Activated CD4-positive, alpha-beta T cell treated with anti-CD3 and anti-CD28 coated beads for 36 hours (primary cell): ENCODE results near the gene TIMM9. TPM values are rescaled to one million over a fixed set of nuclear protein-coding genes. Genes with fewer than 3 reads are reported as not detected.

Experiments
- ATAC-seq: fragments of 200-7000 bp; cut with Tn5 transposase; one replicate; pipeline ENCODE4 v1.10.0; 2021; ENCODE audit warnings: mild to moderate bottlenecking, moderate library complexity
- CTCF ChIA-PET: fragments of 350-600 bp; sonication (Branson Sonifier 250); formaldehyde crosslinking; loops from one replicate; lab custom pipeline; 2021; ENCODE audit warnings: antibody characterized with exemption; lab: Charles Lee
- POLR2A ChIA-PET: fragments of 350-600 bp; sonication (Branson Sonifier 250); formaldehyde crosslinking; loops from one replicate; lab custom pipeline; 2021; ENCODE audit warnings: antibody characterized with exemption, inconsistent platforms; lab: Charles Lee
- DNase-seq: peaks from one replicate; pipeline ENCODE4 v3.0.0-alpha.2; 2020
- H3K27ac Mint-ChIP-seq: one replicate; pipeline ENCODE4 v1.8.0; 2021; ENCODE audit warnings: mixed read lengths
- H3K27me3 Mint-ChIP-seq: one replicate; pipeline ENCODE4 v1.8.0; 2021; ENCODE audit warnings: mixed read lengths
- H3K36me3 Mint-ChIP-seq: one replicate; pipeline ENCODE4 v1.8.0; 2021; ENCODE audit warnings: low read depth, mixed read lengths
- H3K4me1 Mint-ChIP-seq: one replicate; pipeline ENCODE4 v1.8.0; 2021; ENCODE audit warnings: mixed read lengths
- H3K4me3 Mint-ChIP-seq: one replicate; pipeline ENCODE4 v1.8.0; 2021; ENCODE audit warnings: mild to moderate bottlenecking, moderate library complexity, mixed read lengths
- H3K9me3 Mint-ChIP-seq: one replicate; pipeline ENCODE4 v1.8.0; 2021; ENCODE audit warnings: low read depth, mixed read lengths
- intact Hi-C, 2 experiments: fragments of 100-400 bp; cut with DNase I in 1 of 2; cut with micrococcal nuclease in 1 of 2; formaldehyde crosslinking; loops; one replicate each; pipeline versions ENCODE4 v1.14.2 to v1.15.1; 2022 to 2024; cut with DNase I, micrococcal nuclease
- total RNA-seq, 2 experiments: library from RNA; stranded (reverse); gene quantifications; one replicate each; pipeline ENCODE4 v1.2.3, GENCODE V29; 2021

The TIMM9 gene, protein sequence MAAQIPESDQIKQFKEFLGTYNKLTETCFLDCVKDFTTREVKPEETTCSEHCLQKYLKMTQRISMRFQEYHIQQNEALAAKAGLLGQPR
- 100 to 1,000 TPM in 1 of 2 experiments, 10 to 100 TPM in 1; 72.6 to 109 TPM for total RNA-seq

DNA sequence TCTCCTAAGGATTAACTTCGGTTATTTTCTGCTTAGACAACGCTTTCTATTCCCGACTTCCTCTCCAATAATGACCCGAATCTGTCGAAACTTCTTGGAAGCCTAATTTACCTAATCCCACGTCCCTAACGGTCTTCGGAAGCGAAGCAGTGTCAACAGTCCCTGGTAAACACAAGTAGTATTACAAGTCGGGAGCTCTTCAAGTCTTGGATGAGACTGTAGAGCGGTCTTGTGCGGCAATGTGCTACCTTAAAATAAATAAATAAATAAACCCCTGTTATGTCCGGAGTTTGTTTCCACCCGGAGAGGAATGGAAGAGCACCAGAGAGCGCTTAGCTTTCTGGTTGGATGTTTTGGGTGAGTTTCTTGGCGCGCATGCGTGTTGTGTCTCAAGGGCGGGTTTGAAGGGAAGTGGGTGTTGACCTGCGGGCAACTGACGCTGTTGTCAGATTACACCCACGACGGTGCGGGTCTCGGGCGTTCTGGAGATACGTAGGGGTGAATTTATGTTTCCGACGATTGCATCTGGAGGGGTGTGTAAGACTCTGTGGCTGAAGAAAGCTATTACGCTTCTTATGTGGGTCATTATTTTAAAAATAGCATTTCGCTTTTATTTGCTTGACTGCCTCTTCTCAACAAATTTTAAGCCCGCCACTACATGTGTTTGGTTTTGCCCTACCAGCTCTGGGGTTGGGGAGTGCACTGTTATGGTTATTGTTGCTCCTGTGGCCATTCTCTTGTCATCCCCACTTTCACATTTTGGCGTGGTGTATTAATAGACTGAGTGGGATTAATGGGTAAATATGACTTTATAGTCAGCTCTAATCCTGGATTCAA lies at the start of gene TIMM9, which contains the start of gene KIAA0586:
Gene TIMM9 (minus strand): TSS at position 251 of the 837 bp plus-strand sequence. CDS start 15,586 bp downstream, outside the sequence.
Gene KIAA0586 (plus strand): TSS at position 439 of the 837 bp plus-strand sequence. CDS start 546 bp downstream, outside the sequence.
- DNase-seq (peak; percentile 98), ATAC-seq (peak; percentile 77)
- ChIA-PET POLR2A (interaction anchor here (0.5 to 2.3 kb wide), 6 partner anchors 129 to 1057 kb away, joined by 3 to 26 read pairs (median 4); partner anchors contain the start of genes ARID4A, JKAMP, L3HYPDH and PSMA3), CTCF (interaction anchor here (0.6 to 2.2 kb wide), 5 partner anchors 10 to 188 kb away, joined by 3 to 10 read pairs (median 4); partner anchors contain the start of genes ARID4A and TOMM20L)
- Mint-ChIP-seq H3K4me1 (peaks cover 45% of the 10 kb centered on the region), H3K36me3 (peaks cover 22% of the 10 kb centered on the region), H3K9me3 (no peaks in the 10 kb centered on the region), H3K4me3 (peak within 1 kb of the TSS; percentile 97), H3K27me3 (no peaks in the 10 kb centered on the region), H3K27ac (peak within 1 kb of the TSS; percentile 99)
- intact Hi-C loops, result loop anchor here (1.0 to 10.0 kb wide), 12 partner anchors 31 to 1821 kb away; partner anchors contain the start of genes ARID4A (in 2 of the 2), DAAM1 (in 2 of the 2), PSMA3 (in 2 of the 2) and ACTR10 (in 1 of the 2)

DNA sequence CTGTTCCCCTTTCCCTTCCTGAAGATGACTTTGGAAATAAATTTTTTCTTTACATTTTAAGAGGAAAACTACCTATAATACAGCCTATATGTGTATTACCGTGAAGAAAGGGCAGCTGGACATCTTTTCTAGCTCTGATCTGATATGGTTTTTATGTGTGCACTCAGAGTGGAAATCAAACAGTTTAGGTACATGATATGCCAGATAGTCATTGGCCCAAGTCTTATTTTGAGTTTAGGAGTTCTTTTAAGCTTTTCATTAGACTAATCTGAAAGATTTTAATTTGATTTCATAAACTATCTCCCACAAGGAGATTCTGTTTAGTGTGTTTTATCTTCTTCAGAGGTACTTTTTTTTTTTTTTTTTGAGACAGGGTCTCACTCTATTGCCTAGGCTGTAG lies 49.0 kb upstream of the TIMM9 start:
- ATAC-seq, result no peak
- Mint-ChIP-seq H3K27ac (no peak overlapping the region), H3K4me3 (no peak overlapping the region), H3K36me3 (peaks cover 34% of the 10 kb centered on the region), H3K27me3 (no peaks in the 10 kb centered on the region), H3K9me3 (no peaks in the 10 kb centered on the region), H3K4me1 (no peaks in the 10 kb centered on the region)
- ChIA-PET POLR2A (no interaction called here), CTCF (interaction anchor here (1.3 to 1.7 kb wide), 2 partner anchors 12 to 25 kb away, joined by 4 read pairs; no protein-coding TSS in a partner anchor)
- intact Hi-C loops, result no loop called here
- no peak for DNase-seq

DNA sequence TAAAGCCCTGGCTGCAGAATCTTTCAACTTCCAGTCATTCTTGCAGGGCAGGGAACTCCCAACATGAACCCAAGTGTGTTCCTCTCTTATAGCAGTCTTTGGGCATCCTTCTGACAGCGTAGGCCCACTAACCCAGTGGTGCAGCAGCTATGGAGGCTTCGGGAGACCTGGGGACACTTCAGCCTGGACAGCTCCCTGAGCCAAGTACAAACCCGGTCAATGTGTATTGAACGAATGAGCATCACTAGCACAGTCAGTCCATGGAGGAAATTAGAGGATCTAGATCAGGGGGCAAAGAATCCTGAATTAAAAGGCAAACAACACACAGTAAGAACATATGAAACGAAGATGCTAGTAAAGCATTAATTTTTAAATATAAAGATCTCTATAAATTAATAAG lies 42.0 kb upstream of the TIMM9 start:
- CTCF ChIA-PET, result no interaction called here
- Mint-ChIP-seq H3K9me3 (no peaks in the 10 kb centered on the region), H3K27ac (no peak overlapping the region), H3K36me3 (peaks cover 12% of the 10 kb centered on the region), H3K27me3 (no peaks in the 10 kb centered on the region), H3K4me3 (no peak overlapping the region), H3K4me1 (no peaks in the 10 kb centered on the region)
- intact Hi-C loops, result no loop called here
- DNase-seq (no peak), ATAC-seq (no peak)
- POLR2A ChIA-PET, result no interaction called here

DNA sequence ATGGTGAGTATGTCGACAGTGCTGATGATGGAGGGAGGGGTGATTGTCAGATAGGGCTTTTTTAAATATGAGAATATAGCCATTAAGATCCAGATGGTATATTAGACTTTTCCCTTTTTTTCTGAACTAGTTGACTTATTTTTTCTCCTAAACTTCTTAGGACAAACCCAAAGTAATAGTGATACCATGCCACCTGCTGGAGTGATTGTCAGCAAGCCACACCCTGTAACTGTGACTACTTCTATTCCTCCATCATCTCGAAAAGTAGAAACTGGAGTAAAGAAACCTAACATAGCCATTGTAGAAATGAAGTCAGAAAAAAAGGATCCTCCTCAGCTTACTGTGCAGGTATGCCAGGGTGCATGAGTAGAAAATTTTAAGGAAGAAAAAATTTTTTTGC lies 40.2 kb upstream of the TIMM9 start:
- H3K9me3 Mint-ChIP-seq, result no peaks in the 10 kb centered on the region
- no peak for DNase-seq
- peaks cover 17% of the 10 kb centered on the region for H3K36me3 Mint-ChIP-seq
- no peaks in the 10 kb centered on the region for H3K4me1 Mint-ChIP-seq
- POLR2A ChIA-PET, result no interaction called here
- H3K27ac Mint-ChIP-seq, result no peak overlapping the region
- ATAC-seq, result no peak
- no peaks in the 10 kb centered on the region for H3K27me3 Mint-ChIP-seq
- H3K4me3 Mint-ChIP-seq, result no peak overlapping the region
- CTCF ChIA-PET, result interaction anchor here (0.7 kb wide), 1 partner anchor 588 kb away, joined by 3 read pairs; no protein-coding TSS in a partner anchor
- intact Hi-C loops, result no loop called here

DNA sequence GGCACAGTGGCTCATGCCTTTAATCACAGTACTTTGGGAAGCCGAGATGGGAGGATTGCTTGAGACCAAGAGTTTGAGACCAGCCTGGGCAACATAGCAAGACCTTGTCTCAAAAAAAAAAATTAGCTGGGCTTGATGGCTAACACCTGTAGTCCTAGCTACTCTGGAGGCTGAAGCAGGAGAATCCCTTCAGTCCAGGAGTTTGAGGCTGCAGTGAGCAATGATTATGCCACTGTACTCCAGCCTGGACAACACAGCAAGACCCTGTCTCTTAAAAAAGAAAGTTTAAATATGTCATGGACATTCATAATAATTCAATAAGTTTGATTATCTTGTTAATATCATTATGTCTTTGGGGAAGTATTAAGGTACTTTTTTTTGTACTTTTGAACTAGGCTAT lies 39.1 kb upstream of the TIMM9 start:
- Mint-ChIP-seq H3K9me3 (no peaks in the 10 kb centered on the region), H3K4me1 (no peaks in the 10 kb centered on the region), H3K36me3 (peaks cover 16% of the 10 kb centered on the region), H3K4me3 (no peak overlapping the region), H3K27ac (no peak overlapping the region), H3K27me3 (no peaks in the 10 kb centered on the region)
- intact Hi-C loops, result no loop called here
- ChIA-PET CTCF (interaction anchor here (1.0 kb wide), 1 partner anchor 169 kb away, joined by 3 read pairs; no protein-coding TSS in a partner anchor), POLR2A (no interaction called here)
- no peak for ATAC-seq
- no peak for DNase-seq

DNA sequence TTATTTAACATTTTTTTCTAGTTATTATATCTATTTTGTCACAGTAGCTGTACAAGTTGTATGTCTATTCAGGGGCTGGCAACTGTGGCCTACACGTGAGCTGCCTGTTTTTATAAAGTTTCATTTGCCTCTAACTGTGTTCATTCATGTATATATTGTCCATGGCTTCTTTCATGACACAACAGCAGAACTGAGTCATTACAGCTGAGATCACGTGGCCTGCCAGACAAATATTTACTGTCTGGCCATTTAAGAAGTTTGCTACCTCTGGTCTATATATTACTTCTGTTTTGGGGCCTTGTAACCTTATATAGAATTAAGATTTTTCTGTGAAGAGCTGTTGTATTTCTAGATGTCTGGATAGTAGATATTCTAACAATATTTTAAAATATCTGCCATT lies 38.1 kb upstream of the TIMM9 start:
- Mint-ChIP-seq H3K36me3 (peaks cover 20% of the 10 kb centered on the region), H3K4me1 (no peaks in the 10 kb centered on the region), H3K27ac (no peak overlapping the region), H3K4me3 (no peak overlapping the region), H3K9me3 (no peaks in the 10 kb centered on the region), H3K27me3 (no peaks in the 10 kb centered on the region)
- DNase-seq (no peak), ATAC-seq (no peak)
- ChIA-PET CTCF (no interaction called here), POLR2A (no interaction called here)
- intact Hi-C loops, result no loop called here

DNA sequence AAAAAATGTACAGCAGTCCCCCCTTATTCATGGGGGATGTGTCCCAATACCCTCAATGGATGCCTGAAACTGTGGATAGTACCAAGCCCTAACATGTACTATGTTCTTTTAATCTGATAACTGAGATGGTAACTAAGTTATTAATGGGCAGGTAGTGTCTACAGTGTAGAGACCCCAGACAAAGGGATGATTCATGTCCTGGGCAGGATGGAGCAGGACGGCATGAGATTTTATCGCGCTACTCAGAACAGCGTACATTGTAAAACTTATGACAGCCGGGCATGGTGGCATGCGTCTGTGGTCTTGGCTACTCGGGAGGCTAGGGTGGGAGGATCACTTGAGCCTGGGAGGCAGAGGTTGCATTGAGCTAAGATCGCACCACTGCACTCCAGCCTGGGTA lies 37.3 kb upstream of the TIMM9 start:
- ATAC-seq (no peak), DNase-seq (no peak)
- ChIA-PET CTCF (no interaction called here), POLR2A (no interaction called here)
- H3K9me3 Mint-ChIP-seq, result no peaks in the 10 kb centered on the region
- H3K4me1 Mint-ChIP-seq, result no peaks in the 10 kb centered on the region
- peaks cover 20% of the 10 kb centered on the region for H3K36me3 Mint-ChIP-seq
- H3K4me3 Mint-ChIP-seq, result no peak overlapping the region
- H3K27me3 Mint-ChIP-seq, result no peaks in the 10 kb centered on the region
- H3K27ac Mint-ChIP-seq, result no peak overlapping the region
- intact Hi-C loops, result no loop called here

DNA sequence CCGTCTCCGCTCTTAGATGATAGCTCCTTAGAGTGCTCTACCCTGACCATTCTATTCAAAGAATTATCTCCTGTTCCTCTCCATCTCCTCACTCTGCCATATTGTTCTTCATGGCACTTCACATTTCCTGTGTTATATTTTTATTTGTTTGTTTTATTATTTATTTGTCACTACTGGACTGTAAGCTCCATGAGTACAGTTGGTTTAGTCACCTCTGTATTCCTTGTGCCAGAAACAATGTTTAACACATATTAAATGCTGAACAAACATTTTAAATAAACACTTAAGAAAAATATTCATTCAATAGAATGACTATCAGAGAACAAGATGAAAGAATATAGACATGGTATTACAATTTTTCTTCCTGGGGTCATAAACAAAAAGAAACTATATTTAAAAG lies 35.8 kb upstream of the TIMM9 start:
- intact Hi-C loops, result no loop called here
- no peaks in the 10 kb centered on the region for H3K9me3 Mint-ChIP-seq
- ChIA-PET POLR2A (interaction anchor here (0.7 kb wide), 1 partner anchor 14 kb away, joined by 4 read pairs; no protein-coding TSS in a partner anchor), CTCF (interaction anchor here (0.6 to 1.0 kb wide), 3 partner anchors 9 to 38 kb away, joined by 3 to 4 read pairs (median 3); partner anchors contain the start of genes KIAA0586 and TIMM9)
- H3K36me3 Mint-ChIP-seq, result peaks cover 20% of the 10 kb centered on the region
- no peak overlapping the region for H3K4me3 Mint-ChIP-seq
- DNase-seq (no peak), ATAC-seq (no peak)
- no peak overlapping the region for H3K27ac Mint-ChIP-seq
- H3K4me1 Mint-ChIP-seq, result no peaks in the 10 kb centered on the region
- no peaks in the 10 kb centered on the region for H3K27me3 Mint-ChIP-seq

DNA sequence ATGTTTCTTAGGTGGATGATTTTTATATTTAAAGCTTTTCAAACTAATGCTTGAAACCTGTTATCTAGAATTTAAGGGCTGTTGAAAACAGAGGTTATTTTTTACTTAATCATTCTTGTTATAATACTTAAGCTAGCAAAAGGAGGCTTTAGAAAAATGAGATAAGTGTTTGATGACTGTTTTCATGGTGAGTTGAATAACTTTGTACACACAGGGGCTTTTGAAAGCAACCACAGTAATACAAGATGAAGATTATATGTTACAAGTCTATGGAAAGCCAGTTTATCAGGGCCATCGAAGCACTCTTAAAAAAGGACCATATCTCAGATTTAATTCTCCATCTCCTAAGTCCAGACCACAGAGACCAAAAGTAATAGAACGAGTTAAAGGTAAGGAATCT lies 33.4 kb upstream of the TIMM9 start:
- Mint-ChIP-seq H3K9me3 (no peaks in the 10 kb centered on the region), H3K4me3 (no peak overlapping the region), H3K36me3 (peaks cover 25% of the 10 kb centered on the region), H3K27ac (no peak overlapping the region), H3K4me1 (no peaks in the 10 kb centered on the region), H3K27me3 (no peaks in the 10 kb centered on the region)
- ChIA-PET POLR2A (no interaction called here), CTCF (interaction anchor here (0.8 kb wide), 1 partner anchor 41 kb away, joined by 3 read pairs; no protein-coding TSS in a partner anchor)
- ATAC-seq, result no peak
- DNase-seq, result no peak
- intact Hi-C loops, result no loop called here

DNA sequence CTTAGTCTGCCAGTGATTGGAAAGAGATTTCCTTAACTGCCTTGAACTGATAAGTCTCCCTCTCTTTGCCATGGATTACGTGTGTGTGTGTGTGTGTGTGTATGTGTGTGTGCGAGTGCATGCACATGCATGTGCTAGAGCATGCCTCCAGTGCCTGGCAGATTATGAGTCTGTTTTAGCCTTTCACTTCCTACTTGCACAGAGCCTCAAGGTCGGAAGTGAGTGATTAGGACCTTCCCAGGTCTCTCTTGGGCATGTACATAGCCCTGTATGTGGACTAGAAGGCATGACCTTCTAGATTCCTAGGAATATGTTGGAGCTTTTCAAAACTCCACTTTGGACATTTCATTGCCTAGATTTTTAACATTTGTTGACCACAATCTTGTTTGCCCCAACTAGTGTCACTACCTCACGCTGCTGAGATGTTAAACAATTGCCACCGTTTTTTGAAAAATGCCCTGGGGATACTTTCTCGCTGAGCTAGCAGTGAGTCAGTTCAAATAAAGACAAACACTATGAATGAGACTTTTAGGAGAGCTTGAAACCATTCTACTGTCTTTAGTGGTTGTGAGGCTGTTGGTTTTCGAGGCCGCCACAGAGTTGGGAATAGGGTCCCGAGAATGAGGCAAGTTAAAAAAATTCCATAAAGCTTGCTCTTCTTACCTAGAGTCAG lies 28.4 kb upstream of the TIMM9 start:
- DNase-seq (no peak), ATAC-seq (no peak)
- H3K36me3 Mint-ChIP-seq, result peaks cover 28% of the 10 kb centered on the region
- H3K27ac Mint-ChIP-seq, result no peak overlapping the region
- H3K4me3 Mint-ChIP-seq, result no peak overlapping the region
- no peaks in the 10 kb centered on the region for H3K27me3 Mint-ChIP-seq
- H3K9me3 Mint-ChIP-seq, result no peaks in the 10 kb centered on the region
- POLR2A ChIA-PET, result no interaction called here
- CTCF ChIA-PET, result interaction anchor here (1.0 kb wide), 1 partner anchor 28 kb away, joined by 3 read pairs; no protein-coding TSS in a partner anchor
- intact Hi-C loops, result no loop called here
- H3K4me1 Mint-ChIP-seq, result no peaks in the 10 kb centered on the region

DNA sequence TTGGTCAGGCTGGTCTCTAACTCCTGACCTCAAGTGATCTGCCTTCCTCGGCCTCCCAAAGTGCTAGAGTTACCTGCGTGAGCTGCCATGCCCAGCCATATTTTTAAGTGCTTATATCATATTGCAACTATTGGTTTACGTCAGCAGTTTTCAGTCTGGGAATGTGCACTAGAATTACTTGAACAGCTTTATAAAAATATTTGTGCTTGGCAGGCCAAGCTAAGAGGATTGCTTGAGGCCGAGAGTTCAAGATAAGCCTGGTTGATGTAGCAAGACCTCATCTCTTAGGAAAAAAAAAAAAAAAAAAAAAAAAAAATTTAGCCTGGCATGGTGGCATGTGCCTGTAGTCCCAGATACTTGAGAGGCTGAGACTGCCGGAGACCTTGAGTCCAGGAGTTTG lies 17.3 kb upstream of the TIMM9 start:
- no peak for DNase-seq
- no peaks in the 10 kb centered on the region for H3K27me3 Mint-ChIP-seq
- H3K4me1 Mint-ChIP-seq, result no peaks in the 10 kb centered on the region
- H3K36me3 Mint-ChIP-seq, result peaks cover 11% of the 10 kb centered on the region
- no peak overlapping the region for H3K27ac Mint-ChIP-seq
- ATAC-seq, result no peak
- CTCF ChIA-PET, result interaction anchor here (1.4 kb wide), 1 partner anchor 56 kb away, joined by 3 read pairs; no protein-coding TSS in a partner anchor
- intact Hi-C loops, result no loop called here
- no peak overlapping the region for H3K4me3 Mint-ChIP-seq
- no peaks in the 10 kb centered on the region for H3K9me3 Mint-ChIP-seq
- POLR2A ChIA-PET, result no interaction called here
